ENCODE measurements around the gene RASSF3.
"Not testable (repeated sequence)": the region's sequence is repeated elsewhere in the genome, so short reads cannot be mapped to it uniquely, and the experiment has no call there.

The RASSF3 gene

GRCh38 chr12:64687816-64688215, 77.5 kb downstream of the RASSF3 start:
- H3K4me3 ChIP-seq (replicated peaks; ENCODE audit: low read depth, low read length): no peak overlapping the region
- DNase-seq (ENCODE audit: extremely low read depth, low read depth): peak; percentile 90
- TF ChIP-seq CTCF (IDR thresholded peaks at IDR 0.05; ENCODE audit: low read depth, low read length, missing control alignments): no peak

- DNase-seq (ENCODE audit: extremely low read depth, low read depth): no peak
Observed at GRCh38 chr12:64688219-64688618, 77.9 kb downstream of the RASSF3 start.

GRCh38 chr12:64688715-64689114, 78.4 kb downstream of the RASSF3 start:
- DNase-seq (ENCODE audit: extremely low read depth, low read depth): no peak
- TF ChIP-seq CTCF (IDR thresholded peaks at IDR 0.05; ENCODE audit: low read depth, low read length, missing control alignments): no peak
- H3K4me3 ChIP-seq (replicated peaks; ENCODE audit: low read depth, low read length): no peak overlapping the region

More at GRCh38 chr12:64688219-64688618, 77.9 kb downstream of the RASSF3 start:
- TF ChIP-seq CTCF (IDR thresholded peaks at IDR 0.05; ENCODE audit: low read depth, low read length, missing control alignments): no peak
- no peak overlapping the region for H3K4me3 ChIP-seq (replicated peaks; ENCODE audit: low read depth, low read length)

- DNase-seq (ENCODE audit: extremely low read depth, low read depth); H3K4me3 ChIP-seq (replicated peaks; ENCODE audit: low read depth, low read length): not testable (repeated sequence)
Observed at GRCh38 chr12:64690236-64690635, 79.9 kb downstream of the RASSF3 start.

GRCh38 chr12:64691227-64691794, 81.0 kb downstream of the RASSF3 start:
- no peak for DNase-seq (ENCODE audit: extremely low read depth, low read depth)
- no peak for TF ChIP-seq CTCF (IDR thresholded peaks at IDR 0.05; ENCODE audit: low read depth, low read length, missing control alignments)
- no peak overlapping the region for H3K4me3 ChIP-seq (replicated peaks; ENCODE audit: low read depth, low read length)

- peak; percentile 81 for DNase-seq (ENCODE audit: extremely low read depth, low read depth)
- H3K4me3 ChIP-seq (replicated peaks; ENCODE audit: low read depth, low read length): no peak overlapping the region
- TF ChIP-seq CTCF (IDR thresholded peaks at IDR 0.05; ENCODE audit: low read depth, low read length, missing control alignments): no peak
Observed at GRCh38 chr12:64691795-64692583, 81.7 kb downstream of the RASSF3 start.

- no peak overlapping the region for H3K4me3 ChIP-seq (replicated peaks; ENCODE audit: low read depth, low read length)
- no peak for DNase-seq (ENCODE audit: extremely low read depth, low read depth)
- no peak for TF ChIP-seq CTCF (IDR thresholded peaks at IDR 0.05; ENCODE audit: low read depth, low read length, missing control alignments)
Observed at GRCh38 chr12:64694130-64695040, 84.1 kb downstream of the RASSF3 start.
